ENCODE measurements around the gene ENSA.
A peak's percentile ranks its signal among the peaks of the same experiment; 100 is the strongest.
"Not testable (repeated sequence)": the region's sequence is repeated elsewhere in the genome, so short reads cannot be mapped to it uniquely, and the experiment has no call there.

Gene ENSA

DNA sequence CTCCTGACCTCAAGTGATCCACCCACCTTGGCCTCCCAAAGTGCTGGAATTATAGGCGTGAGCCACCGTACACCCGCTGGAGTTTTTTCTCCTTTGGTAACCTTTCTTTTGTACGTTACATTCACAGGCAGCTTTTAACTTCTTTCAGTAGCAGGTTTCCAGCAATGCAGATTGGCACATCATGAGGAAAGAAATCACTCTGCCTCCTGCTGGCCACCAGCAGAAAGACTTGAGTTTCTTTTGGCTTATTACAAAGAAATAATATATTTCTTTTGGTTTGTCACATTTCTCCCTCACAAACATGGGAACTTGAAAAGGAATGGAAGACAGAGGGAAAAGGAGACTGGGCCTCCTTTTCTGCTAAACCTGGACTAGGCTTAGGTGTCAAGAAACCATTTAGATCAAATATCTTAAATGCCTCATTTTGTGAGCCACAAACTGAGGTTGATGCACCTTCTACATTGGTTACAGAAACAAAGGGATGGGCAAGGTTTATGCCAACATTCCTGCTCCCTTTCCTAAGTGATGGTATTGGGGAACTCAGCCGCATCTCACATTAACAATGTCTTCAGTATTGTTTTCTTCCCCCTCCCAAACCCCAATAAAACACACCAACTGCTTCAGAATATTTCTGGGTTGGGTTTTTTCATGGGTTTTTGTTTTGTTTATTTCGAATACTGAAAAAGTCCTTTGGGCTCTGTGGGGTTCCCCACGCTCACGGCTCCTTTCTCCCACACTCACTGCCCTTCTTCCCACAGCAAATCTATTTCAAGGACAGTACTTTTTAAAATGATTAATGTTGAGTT is 7.7 kb downstream of the ENSA start:
- DNase-seq (ENCODE audit: low read depth), result no peak

DNA sequence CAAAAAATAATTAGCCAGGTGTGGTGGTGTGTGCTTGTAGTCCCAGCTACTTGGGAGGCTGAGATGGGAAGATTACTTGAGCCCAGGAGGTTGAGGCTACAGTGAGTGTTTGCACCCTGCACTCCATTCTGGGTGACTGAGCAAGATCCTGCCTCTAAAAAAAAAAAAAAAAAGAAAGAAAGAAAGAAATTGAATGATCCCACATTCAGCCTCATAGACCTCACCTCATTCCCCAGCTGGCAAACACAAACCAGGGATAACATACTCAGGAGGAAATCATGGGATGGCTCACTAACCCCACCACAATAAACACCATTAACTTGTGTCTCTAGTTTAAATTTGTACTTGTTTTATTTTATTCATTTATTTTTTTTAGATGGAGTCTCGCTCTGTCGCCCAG is 8.5 kb downstream of the ENSA start:
- DNase-seq (ENCODE audit: low read depth), result no peak

DNA sequence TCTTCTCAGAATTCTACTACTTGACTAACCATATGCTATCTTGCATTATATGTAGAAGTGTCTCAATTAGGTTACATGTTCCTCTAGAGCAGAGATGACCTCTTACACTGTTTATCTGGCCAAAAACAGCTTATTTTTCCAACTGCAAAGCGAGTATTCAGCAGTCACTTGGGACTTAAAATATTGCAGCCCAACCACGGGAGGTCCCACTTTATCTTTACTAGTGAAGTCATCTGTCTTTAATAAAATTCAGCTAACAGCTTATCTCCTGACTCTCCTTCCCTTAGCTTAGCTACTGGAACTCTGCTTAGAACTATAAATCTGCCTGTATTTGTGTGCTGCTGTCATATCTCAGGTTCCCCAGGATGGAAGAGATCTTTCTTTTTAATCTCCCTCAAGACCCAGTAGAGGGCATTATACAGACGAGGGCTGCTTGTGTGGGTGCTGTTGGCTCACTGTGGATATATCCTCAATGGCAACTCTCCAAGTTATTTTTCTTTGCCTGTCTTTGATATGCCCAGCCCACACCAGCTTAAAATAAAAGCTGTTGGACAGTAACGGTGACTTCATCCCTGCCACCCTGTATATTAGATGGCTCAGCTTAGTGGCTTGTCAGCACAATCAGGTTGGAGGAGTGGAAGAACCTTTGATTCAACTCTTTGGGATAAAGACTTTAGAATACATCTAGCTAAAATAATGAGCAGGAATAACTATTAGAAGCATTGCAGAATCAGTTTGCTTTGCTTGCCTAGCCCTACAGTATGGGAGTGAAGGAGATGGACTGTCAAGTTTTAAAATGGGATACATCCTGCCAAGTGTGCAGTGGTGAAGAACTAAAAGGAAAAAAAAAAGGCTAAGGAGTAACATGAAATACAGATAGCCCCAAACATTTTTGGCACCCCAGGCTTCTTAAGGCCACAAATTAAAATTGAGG is 9.6 kb downstream of the ENSA start:
- peak; percentile 59 for DNase-seq (ENCODE audit: low read depth)

DNA sequence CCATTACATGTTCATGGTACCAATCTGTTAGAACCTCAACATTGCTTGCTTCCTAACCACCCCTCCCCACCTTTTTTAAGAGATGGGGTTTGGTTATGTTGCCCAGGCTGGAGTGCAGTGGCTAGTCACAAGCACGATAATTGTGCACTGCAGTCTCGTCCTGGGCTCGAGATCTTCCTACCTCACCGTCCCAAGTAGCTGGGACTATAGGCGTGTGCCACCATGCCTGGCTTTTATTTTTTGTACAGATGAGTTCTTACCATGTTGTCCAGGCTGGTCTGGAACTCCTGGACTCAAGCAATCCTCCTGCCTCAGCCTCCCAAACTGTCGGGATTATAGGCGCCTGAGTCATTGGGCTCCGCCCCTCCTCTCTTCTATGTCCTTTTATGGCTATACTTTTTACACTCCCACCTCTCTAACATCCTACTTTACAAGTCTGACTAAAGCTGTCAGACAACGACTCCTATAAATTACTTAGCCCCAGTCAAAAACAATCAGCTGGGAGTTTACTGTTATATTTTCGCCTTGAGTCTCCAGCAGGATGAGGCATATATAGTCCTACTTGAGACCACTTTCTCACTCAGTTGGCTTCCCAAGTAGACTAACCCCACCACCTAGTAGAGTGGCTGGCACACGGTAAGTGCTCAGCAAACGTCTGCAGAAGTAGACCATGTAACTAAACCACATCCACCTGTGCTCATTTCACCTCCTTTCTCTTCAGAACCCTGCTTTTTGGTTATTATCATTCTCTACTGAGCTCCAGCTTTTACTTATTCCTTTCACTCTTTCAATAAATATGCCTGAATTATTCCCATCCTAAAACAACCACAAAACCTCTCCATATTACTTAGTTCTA is 13.8 kb downstream of the ENSA start:
- no peak for DNase-seq (ENCODE audit: low read depth)

DNA sequence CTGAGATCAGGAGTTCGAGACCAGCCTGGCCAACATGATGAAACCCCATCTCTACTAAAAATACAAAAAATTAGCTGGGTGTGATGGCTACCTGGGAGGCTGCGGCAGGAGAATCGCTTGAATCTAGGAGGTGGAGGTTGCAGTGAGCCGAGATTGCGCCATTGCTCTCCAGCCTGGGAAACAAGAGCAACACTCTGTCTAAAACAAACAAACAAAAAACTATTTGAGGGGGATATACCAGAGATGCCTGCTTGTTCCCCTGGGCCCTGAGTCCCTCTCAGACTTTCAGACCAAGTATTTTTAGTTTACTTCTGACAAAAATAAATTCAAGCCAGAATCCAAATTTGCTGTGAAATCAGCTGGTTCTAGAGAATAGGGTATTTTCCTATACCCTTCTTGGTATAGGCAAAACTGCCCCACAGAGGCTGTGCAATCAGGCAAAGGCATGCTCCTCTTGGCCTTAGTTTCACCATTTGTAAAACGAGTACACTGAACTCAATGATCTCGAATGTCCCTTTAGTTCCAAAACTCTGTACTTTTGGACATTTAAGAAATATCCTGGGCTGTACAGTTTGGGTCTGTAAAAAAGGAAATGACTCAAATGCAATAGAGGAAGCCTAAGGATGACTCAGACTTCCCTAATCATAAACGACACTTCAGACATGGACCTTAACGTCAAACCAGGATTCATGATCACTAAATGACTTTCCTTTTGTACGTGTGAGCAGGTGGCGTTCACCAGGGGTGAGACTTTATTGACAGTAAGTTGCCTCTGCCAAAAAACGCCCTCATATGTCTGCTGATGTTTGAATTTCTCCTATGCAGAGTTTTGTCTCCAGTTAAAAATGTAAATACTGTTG is 16.1 kb downstream of the ENSA start:
- DNase-seq (ENCODE audit: low read depth), result peak; percentile 86

DNA sequence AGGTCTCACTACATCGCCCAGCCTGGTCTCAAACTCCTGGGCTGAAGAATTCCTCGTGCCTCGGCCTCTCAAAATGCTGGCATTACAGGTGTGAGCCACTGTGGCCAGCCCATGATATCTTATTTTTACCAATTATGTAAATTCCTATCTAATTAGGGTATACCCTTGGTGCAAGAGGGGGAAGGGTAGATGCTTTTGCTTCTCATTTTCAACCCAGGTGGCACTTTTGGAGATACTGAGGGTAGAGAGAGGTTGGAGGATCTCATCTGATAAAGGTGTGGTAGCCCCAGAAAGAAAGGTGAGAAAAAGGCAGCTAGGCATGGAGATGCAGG is 17.4 kb downstream of the ENSA start:
- DNase-seq (ENCODE audit: low read depth), result no peak

DNA sequence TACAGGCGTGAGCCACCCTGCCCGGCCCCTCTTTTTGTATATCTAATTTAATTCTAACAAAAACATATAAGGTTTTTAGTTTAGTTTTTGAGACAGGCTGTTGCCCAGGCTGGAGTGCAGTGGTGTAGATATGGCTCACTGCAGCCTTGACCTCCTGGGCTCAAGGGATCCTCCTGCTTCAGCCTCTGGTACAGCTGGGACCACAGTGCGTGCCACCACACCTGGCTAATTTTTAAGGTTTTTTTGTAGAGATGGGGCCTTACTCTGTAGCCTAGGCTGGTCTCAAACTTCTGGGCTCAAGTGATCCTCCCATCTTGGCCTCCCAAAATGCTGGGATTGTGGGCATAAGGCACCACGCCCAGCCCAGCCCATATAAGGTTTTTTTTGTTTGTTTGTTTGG is 18.8 kb downstream of the ENSA start:
- DNase-seq (ENCODE audit: low read depth), result no peak

DNA sequence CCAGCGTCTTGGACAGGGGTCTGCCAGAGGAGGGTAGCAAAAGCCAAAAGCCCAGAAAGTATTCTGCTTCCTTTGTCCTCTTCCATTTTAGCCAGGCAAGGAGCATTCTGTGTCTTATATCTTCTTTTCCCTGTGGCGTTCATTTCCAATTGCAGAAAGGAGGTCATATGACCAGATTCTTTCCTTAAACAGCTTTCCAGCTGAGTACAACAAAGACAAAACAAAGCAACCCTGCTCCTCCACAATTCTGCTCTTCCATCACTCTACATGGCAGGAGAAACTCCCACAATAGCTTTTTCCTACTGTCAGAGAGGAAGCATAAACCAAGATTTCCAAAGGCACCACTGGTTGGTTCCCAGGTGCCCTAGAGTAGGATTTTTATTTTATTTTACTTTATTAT is 19.7 kb downstream of the ENSA start:
- DNase-seq (ENCODE audit: low read depth), result no peak

DNA sequence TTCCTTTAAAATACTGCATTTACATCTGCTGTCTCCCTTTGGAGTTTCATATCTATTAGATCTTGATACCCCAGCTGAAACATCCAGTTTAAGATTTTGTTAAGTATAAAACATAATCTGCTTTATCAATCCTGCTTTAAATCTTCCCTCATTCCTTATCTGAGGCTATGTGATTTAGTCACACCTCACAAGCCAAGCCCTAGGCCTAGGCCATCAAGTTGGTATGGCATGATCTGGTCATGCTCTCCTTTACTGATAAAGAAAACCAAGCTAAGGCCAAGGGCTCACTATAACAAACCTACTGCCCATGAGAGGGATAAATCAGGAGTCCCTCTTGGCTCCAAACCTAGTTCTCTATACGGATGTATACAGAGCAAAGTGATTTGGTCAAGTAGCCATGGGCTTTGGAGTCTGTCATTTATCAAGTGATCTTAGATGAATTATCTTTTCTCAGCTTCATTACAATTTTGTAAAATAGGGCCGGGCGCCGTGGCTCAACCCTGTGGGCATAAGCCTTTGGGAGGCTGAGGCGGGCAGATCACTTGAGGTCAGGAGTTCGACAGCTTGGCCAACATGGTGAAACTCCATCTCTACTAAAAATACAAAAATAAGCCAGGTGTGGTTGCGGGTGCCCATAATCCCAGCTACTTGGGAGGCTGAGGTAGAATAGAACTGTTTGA is 22.8 kb downstream of the ENSA start:
- DNase-seq (ENCODE audit: low read depth), result no peak

DNA sequence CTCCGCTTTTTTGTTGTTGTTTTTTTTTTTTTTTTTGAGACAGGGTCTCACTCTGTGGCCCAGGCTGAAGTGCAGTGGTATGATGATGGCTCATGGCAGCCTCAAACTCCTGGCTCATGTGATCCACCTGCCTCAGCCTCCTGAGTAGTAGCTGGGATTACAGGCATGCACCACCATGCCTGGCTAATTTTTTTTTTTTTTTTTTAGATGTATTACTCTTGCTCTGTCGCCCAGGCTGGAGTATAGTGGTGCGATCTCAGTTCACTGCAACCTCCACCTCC is 24.0 kb downstream of the ENSA start:
- DNase-seq (ENCODE audit: low read depth), result not testable (repeated sequence)

DNA sequence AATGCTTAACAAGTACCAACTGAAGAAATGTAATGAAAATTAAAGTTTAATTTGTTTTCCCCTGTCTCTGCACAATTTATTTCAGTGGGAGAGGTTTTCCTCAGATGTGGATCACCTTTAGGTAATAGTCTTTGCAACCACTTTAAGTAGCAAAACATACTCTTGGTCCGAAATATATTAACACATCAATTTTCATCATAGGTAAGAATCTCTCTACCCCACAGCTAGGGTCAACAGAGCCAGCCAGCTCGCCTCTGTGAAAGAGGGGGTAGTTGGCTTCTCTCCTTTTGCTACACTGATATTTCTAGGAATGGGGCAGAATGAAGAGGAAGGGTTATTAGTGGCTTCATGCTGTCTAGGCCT is 25.2 kb downstream of the ENSA start:
- DNase-seq (ENCODE audit: low read depth), result no peak

DNA sequence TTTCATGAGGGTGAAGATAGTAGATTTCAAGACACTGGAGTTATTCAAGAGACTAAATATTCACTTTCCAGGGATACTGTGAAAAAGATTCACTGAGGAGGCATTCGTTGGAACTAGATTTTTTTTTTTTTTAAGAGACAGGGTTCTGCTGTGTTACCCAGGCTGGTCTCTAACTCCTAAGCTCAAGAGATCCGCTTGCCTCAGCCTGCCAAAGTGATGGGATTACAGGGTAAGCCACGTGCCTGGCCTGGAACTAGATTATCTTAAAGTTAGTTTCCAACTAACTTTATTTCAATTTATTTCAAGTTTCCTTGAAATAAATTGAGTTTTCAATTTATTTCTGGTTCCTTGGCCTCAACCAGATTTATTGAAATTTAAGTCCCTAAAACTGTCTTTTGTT is 25.7 kb downstream of the ENSA start:
- DNase-seq (ENCODE audit: low read depth), result no peak

DNA sequence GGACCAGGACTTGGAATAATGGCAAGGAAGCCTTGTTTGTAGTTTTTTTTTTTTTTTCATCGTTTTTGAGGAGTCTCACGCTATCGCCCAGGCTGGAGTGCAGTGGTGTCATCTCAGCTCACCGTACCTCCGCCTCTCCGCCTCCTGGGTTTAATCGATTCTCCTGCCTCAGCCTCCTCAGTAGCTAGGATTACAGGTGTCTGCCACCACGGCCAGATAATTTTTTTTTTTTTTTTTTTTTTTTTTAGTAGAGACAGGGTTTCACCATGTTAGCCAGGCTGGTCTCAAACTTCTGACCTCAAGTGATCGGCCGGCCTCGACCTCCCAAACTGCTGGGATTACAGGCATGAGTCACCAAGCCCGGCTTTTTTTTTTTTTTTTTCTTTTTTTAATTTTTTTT is 27.0 kb downstream of the ENSA start:
- DNase-seq (ENCODE audit: low read depth), result not testable (repeated sequence)

DNA sequence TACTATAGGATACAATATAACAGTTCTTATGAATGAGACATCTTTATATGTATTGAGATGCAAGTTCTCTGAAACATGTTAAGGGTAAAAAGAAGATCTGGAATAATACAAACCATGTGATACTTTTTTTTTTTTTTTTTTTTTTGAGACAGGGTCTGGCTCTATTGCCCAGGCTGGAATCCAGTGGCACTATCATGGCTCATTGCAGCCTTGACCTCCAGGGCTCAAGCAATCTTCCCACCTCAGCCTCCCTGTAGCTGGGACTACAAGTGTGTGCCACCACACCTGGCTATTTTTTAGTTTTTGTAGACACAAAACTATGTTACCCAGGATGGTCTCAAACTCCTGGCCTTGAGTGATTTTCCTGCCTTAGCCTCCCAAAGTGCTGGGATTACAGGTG is 27.9 kb downstream of the ENSA start:
- no peak for DNase-seq (ENCODE audit: low read depth)

DNA sequence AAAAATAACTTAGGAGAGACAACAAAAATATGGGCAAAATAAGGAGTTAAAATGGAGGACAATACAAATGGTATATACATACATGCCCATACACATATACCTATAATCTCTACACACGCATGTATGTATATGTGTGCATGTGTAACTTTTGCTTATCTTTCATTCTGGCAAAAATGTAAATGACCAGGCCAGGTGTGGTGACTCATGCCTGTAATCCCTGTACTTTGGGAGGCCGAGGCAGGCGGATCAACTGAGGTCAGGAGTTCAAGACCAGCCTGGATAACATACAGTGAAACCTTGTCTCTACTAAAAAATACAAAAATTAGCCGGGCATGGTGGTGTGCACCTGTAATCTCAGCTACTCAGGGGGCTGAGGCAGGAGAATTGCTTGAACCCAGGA is 31.1 kb downstream of the ENSA start:
- DNase-seq (ENCODE audit: low read depth), result not testable (repeated sequence)

DNA sequence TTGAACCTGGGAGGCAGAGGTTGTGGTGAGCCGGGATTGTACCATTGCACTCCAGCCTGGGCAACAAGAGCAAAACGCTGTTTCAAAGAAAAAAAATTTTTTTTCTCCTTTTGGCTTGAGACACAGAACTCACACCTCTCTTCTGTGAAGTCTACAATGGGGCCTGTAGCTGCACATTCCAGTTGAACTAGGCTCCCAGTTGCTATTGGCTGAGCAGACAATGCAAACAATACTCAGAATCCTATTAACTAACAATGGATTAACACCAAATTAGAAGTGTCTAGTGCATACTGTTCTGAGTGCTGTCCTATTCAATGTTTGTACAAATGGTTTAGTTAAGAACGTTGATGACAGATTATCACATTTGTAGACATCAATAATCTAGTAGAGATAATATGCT is 32.4 kb downstream of the ENSA start:
- no peak for DNase-seq (ENCODE audit: low read depth)

DNA sequence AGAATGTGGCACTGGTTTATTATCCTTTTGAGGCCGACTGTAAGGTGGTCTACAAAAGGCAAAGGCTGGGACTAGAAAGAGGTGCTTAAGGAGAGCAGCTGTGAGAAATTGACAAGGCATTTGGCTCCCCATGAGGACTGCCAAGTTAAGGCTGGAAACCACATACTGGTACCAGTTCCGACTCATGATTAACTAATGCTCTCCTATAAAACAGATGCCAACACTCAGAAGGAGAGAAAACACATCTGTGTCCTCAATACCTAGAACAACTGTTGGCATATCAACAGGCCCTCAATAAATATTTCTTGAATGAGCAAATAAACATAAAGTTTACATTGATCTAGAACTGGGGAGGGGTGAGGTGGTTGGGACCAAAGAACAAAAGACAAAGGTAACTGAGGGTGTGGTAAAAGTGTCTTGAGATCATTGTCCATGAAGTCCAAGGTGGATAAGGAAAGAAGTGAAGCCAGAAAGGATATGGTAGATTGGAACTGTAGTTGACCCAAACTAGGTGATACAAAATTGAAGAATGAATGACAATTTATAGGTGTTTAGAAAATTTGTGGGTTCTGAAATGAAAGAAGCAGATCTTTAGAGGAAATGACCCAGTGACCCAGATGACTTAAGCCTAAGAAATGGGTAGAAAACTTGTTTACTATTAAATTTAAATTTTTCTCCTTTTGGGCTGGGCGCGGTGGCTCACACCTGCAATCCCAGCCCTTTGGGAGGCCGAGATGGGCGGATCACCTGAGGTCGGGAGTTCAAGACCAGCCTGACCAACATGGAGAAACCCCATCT is 33.1 kb downstream of the ENSA start:
- no peak for DNase-seq (ENCODE audit: low read depth)

DNA sequence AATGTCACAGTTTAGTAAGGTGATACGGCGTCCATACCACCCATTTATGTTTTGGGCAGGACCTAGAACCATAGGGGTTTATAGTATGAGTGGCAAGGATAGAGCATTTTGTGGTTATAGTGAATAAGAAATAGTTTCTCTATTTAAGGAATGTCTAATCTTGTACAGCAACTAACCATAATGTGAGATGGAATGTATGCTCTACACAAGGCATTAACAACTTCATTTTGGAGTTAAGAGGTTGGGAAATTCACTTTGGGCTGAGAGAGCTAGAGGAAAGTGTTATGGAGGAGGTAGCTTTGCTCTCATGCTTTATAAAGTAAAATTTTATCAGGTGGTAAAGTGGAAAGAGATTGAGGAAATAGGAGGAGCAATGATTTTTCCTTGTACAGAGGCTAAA is 47.0 kb downstream of the ENSA start:
- no peak for DNase-seq (ENCODE audit: low read depth)

DNA sequence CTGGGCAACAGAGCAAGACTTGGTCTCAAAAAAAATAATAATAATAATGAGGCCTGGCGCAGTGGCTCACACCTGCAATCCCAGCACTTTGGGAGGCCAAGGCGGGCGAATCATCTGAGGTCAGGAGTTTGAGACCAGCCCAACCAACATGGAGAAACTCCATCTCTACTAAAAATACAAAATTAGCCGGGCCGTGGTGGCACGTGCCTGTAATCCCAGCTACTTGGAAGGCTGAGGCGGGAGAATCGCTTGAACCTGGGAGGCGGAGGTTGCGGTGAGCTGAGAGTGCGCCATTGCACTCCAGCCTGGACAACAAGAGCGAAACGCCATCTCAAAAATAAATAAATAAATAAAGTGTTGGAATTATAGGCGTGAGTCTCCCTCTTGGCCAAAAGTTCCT is 47.5 kb downstream of the ENSA start:
- DNase-seq (ENCODE audit: low read depth), result not testable (repeated sequence)

DNA sequence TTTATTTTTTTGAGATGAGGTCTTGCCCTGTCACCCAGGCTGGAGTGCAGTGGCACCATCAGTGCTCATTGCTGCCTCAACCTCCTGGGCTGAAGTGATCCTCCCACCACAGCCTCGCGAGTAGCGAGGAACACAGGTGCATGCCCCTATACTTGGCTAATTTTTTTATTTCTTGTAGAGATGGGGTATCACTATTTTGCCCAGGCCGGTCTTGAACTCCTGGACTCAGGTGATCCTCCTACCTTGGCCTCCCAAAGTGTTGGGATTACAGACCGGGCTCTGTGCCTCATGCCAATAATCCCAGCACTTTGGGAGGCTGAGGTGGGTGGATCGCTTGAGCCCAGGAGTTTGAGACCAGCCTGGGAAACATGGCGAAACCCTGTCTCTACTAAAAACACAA is 48.0 kb downstream of the ENSA start:
- DNase-seq (ENCODE audit: low read depth), result not testable (repeated sequence)
